ENCODE measurements around the gene CHPF. TPM values are rescaled to one million over a fixed set of nuclear protein-coding genes. Genes with fewer than 3 reads are reported as not detected.

Gene CHPF
- polyA plus RNA-seq, 3 donors, result 17.6 to 40.6 (median 33.8) TPM

DNA sequence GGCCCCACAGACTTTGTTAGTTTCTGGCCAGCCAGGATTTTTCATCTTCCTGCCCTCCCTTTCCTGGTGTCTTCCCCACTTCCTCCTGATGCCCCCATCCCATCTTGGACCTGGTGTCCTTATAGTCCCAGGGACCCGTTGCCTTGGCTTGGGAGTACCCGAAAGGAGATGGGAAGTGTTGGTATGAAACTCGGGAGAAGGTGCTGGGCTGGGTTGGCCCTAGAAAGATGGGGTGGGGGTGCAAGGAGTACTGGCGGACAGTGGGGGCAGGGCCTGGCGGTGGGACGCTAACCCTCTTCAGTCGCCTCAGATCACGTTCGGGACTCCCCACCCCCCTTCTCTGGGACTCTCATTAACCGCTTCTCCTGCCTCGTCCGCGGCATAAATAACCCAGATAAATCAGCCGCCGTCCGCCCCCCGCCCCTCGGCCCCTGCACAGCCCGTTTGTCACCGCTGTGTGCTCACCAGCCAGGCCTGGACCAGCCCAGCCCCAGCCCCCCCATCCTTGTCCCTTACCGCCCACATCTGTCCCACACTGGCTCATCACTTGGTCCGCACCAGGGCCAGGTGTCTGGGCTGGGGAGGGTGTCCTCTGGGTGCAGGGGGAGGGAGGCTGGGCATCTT, 33.0 kb downstream of the CHPF start:
- DNase-seq (ENCODE audit: extremely low read depth in 1 of 11, low read depth in 9 of 11, low spot score in 4 of 11), result no peak

DNA sequence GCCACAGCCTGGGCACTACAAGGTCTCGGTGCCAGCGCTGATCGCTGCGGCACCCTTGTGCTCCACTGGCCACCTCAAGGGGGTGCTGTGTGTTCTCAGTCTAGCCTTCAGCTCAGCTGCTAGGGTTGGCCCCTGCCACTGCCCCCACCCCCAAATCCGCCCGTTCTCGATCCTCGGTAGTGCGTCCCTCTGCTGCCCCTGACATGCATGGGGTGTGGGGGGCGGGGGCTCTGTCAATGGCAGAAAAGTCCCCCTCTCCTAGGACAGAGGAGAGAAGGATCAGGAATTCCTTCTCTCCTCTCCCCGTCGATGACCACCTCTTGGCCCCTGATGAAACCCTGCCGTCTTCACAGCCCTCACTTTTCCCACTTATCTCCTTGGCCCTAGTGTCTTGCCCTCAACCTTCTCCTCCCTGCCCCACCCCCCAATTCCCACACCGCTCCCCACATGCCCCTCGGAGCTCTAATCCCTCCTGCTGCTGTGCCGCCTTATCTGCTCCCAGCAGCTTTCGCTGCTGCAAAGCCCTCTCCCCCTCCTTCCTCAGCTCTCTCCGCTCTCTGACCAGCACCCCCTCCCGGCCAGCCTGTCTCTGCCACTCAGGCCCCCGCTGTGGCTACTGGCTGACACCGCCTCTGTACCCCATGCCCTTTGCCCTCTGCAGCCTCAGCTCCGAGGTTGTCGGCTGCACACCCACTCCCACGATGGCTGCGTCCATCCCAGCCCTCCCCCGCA, 33.7 kb downstream of the CHPF start:
- no peak for DNase-seq (ENCODE audit: extremely low read depth in 1 of 11, low read depth in 9 of 11, low spot score in 4 of 11)

DNA sequence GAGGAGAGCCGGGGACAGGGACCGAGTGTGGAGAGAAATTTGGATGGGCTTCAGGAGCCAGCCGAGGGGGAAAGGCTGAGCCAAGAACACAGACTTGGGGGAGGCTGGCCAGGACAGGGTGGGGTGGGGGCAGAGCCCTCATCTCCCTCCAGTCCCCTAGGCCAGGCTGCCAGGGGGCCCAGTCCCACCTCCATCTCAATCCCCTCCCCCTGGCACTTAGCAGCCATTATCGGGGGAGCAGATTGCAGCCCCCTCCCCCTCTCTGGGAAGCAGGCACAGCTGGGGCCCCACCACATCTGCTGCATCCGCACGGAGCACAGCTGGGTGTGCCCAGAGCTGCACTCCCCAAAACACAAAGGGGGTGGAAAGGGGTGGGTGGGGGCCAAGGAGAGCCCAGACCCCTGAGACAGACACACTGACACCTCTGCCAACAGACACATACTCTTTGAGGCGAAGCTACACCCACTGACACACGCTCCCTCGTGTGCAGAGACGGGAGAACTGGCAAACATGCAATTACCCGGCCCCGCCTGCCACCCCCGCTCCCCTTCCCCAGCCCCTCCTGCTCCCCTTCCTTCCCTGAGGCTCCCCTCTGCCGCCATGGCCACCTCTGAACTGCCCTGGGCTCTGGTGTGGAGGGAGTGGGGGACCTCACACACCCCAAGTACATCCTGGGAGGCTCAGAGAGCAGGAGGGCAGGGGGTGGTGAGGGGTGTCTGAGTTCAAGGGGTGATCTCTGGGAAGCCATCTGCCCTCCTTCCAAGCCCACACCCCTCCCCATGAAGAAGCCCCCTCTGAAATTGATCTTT, 34.4 kb downstream of the CHPF start:
- no peak for DNase-seq (ENCODE audit: extremely low read depth in 1 of 11, low read depth in 9 of 11, low spot score in 4 of 11)

DNA sequence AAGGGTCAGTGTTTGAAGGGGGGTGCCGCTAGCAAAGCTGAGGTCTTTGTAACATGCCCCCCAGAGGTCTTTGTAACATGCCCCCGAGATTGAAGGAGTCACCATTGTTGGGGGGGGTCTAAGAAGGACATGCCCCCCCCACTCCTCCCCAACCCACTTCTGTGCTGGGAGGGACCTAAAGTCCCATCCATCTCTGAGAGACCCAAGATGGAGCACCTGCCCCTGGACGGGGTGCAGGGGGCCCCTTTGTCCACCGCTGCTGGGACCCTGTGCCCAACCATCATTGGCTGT, 35.2 kb downstream of the CHPF start:
- DNase-seq (ENCODE audit: extremely low read depth in 1 of 11, low read depth in 9 of 11, low spot score in 4 of 11), result no peak

DNA sequence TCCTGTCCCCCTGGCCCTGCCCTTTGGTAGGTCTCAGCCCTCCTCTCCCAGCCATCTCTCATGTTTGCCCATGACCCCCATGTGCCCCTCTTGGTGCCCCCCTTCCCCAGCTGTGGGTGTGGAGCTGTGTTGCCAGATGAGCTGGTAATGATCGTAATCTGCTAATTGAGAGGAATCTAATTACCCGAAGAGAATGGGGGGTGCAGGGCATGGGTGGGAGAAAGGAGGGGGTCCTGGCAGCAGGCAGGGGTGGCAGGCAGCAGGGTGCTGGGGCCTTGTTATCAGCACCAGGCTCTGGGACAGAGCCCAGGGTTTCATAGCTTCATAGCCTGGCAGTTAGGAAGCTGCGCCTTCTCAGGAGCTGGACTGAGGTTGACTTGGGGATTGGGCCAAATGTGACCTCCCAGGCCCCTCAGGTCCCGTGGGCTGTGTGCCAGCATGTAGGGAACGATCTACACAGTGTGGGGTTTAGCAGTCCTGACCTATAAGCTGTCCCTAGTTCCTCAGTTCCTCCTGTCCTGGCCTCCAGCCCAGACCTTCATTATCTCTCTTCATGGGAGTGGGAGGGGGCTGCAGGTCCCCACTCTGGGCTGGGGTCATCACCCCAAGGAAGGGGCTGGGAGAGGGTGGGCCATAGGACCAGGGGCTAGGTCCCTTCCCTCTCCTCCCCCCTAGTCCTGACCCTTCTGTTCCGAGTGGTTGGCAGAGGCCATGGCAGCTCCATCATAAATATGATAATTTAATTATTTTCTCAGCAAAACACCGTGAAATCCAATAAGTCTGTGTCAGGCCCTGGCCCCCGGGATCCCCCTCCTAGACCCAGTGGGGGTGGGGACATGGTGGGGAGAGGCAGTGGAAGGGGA, 35.8 kb downstream of the CHPF start:
- no peak for DNase-seq (ENCODE audit: extremely low read depth in 1 of 11, low read depth in 9 of 11, low spot score in 4 of 11)

DNA sequence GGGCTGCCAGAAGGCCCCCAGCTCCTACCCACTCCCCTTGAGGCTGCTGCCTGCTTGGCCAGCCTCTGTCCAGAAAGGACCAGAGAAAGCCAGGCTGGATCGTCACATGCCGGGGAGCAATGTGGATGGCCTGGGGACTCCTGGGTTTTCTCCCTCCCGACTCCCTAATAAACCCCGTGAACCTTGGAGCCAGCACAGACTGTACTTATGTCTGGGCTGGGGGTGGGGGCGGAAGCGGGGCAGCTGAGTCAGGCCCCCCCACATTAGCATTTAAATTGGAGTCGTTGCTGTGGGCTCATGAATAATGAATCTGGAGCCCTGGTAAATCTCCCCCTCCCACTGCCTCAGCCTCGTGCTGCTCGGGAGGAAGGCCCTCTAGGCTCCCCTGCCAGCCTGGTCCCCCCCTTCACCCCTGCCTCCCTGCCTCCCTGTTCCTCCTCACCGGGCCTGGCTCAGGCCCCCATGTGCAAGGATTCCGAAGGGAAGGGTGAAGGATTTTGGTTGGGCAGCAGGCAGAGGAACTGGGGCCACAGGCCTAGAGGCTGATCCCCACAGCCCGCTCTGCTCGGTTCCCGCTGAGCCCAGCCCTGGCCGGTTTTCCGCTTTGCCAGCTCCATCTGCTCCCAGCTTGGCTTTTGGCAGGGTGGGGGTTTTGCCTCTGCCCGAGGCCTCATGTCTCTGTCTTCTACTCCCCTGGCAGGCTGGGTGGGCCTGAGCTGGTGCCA, 36.6 kb downstream of the CHPF start:
- DNase-seq (ENCODE audit: extremely low read depth in 1 of 11, low read depth in 9 of 11, low spot score in 4 of 11), result no peak

DNA sequence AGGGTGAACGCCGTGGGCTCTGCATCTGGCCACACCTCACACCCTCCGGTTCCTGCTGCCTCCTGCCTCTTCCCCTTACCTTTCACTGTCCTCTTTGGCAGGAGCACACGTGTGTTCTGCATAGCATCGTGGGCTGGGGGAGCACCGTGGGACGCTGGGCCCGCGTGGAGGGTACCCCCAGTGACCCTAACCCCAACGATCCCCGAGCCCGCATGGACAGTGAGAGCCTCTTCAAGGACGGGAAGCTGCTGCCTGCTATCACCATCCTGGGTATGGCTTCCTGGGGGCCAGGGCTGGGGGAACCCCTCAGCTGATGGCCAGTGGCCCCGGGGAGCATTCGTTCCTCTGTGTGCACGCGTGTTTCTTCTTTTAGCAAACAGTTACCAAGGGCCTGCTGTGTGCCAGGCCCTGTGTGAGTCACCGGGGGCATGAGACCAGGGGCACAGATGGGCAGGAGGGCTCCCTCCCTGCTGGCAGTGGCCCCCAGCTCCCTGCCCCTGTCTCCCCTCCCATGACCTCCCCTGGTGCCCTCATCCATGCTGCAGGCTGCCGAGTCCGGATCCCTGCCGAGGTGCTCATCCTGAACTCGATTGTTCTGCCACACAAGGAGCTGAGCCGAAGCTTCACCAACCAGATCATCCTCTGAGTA, 37.3 kb downstream of the CHPF start:
- DNase-seq (ENCODE audit: extremely low read depth in 1 of 11, low read depth in 9 of 11, low spot score in 4 of 11), result no peak

DNA sequence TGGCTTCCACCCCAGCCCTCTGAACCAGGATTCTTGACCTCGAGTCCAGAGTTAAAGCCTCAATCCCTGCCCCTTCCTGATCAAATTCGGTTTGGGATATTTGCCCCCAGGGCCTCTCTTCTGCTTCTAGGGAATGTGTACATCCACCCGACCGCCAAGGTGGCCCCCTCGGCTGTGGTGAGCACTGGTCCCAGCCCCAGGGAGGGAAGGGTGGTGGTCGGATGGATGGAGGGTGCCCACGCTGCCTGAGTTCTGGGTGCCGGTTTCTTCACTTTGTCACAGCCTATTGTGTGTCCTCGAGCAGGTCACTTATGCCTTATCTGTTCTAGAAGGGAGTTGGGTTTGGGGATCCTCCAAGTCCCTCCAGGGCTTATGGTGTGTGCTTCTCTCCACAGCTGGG, 38.0 kb downstream of the CHPF start:
- DNase-seq (ENCODE audit: extremely low read depth in 1 of 11, low read depth in 9 of 11, low spot score in 4 of 11), result no peak

DNA sequence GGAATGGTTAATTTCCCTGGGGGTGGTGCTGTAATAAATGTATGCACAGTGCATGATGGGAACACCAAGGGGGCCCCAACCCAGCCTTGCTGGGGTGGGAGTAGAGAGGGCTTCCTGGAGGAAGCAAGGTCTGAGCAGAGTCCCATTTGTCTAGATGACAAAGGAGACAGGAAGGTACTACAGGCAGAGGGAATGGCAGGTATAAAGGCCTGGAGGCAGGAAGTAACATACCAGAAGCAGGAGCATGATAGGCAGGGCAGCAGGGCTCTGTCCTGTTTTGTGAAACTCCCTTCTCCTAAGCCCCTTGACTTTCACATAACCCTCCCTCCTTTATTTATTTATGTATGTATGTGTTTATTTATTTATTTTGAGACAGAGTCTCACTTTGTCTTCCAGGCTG, 41.0 kb downstream of the CHPF start:
- DNase-seq (ENCODE audit: extremely low read depth in 1 of 11, low read depth in 9 of 11, low spot score in 4 of 11), result no peak

DNA sequence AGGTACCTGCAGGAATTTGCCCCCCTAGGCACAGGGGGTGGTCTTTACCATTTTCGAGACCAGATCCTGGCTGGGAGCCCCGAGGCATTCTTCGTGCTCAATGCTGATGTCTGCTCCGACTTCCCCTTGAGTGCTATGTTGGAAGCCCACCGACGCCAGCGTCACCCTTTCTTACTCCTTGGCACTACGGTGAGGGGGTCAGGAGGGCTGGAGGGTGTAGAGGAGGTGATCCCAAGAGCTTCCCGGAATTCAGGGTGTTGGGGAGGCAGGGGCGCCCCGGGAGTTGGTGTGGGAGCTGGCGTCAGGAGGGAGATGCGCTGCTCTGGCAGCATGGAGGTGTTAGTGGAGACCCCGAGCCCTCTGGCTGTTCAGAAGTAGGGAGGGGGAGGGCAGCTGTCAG, 41.8 kb downstream of the CHPF start:
- no peak for DNase-seq (ENCODE audit: extremely low read depth in 1 of 11, low read depth in 9 of 11, low spot score in 4 of 11)

DNA sequence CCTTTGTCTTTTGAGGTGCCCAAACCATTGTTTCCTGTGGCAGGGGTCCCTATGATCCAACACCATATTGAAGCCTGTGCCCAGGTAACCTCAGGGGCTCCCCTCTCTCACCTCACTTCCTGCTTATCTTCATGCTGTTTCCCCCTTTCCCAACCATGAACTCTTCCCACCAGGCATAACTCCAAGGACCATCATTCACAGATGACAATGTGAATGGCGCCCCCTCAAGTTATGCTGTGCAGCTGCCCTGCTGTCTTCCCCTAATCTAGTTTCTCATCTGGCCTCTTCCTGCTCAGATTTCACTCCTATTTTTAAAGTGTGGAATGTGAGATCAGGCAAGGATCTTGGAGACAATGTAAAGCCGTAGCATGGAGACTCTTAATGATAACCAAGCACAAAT, 43.5 kb downstream of the CHPF start:
- DNase-seq (ENCODE audit: extremely low read depth in 1 of 11, low read depth in 9 of 11, low spot score in 4 of 11), result no peak

DNA sequence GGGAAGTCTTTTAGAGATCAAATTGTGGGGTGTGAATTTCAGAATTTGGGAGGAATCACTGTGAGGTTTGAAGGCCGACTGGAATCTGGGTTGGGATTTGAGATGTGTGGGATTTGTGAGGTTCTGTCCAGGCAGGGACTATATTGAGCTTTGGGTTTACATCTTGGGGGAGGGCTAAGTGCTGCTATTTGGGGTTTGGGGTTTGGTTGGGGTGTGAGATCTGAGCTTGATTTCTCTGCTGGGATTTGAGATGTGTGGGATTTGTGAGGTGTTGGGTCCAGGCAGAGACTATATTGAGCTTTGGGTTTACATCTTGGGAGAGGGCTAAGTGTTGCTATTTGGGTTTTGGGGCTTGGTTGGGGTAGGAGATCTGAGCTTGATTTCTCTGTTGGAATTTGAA, 44.1 kb downstream of the CHPF start:
- DNase-seq (ENCODE audit: extremely low read depth in 1 of 11, low read depth in 9 of 11, low spot score in 4 of 11), result no peak

DNA sequence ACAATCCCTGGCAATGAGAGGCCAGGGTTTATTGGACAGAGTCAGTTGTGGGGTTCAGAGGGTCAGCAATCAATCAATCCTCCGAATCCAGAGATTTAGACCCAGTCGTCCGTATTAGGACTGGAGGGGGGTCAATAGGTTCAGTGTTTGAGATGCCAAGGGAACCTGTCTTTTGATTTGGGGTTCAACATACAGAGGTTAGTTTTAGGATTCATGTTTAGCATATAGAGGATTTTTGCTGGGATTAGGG, 44.6 kb downstream of the CHPF start:
- no peak for DNase-seq (ENCODE audit: extremely low read depth in 1 of 11, low read depth in 9 of 11, low spot score in 4 of 11)

DNA sequence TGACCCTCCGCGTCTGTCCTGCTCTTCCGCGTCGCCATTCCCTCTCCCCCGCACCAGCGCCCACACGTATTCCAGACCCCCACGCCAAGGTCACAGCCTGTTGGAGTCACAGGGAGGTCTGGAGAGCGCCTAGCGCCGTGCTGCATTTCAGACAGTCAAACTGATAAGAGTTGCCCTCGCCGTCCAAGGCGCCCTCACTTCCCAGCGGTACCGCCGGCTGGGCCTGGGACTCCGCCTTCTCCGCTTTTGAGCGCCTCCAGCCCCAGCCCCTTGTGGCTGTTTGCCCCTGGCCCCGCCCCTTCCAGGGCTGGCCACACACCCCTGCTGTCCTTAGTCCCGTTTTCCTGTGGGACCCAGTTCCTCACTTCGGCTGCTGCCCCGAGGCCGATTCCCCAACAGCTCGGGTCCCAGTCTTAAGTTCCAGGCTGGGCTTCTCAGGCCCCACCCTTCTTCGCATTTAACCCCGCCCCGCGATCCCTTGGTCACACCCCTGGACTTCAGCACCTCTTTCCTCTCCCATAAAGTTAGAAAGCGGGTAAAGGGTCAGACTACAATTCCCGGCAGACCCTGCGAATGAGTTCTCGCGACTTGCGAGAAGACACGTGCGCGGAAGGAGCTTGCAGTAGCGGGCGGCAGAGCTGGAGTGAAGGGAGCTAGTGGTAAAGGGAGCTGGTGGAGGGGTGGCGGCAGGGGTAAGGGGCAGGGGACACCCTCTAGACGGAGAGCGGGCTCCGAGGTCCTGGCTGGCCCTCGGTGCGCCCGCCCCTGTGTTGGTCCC, 45.1 kb downstream of the CHPF start, which contains the start of gene GMPPA:
GMPPA (plus strand) TSS at position 612 of the 778 bp plus-strand sequence. CDS start 1,085 bp downstream, outside the sequence.
- peak; percentile 93 to 98 (median 96) for DNase-seq (ENCODE audit: extremely low read depth in 1 of 11, low read depth in 9 of 11, low spot score in 4 of 11)

DNA sequence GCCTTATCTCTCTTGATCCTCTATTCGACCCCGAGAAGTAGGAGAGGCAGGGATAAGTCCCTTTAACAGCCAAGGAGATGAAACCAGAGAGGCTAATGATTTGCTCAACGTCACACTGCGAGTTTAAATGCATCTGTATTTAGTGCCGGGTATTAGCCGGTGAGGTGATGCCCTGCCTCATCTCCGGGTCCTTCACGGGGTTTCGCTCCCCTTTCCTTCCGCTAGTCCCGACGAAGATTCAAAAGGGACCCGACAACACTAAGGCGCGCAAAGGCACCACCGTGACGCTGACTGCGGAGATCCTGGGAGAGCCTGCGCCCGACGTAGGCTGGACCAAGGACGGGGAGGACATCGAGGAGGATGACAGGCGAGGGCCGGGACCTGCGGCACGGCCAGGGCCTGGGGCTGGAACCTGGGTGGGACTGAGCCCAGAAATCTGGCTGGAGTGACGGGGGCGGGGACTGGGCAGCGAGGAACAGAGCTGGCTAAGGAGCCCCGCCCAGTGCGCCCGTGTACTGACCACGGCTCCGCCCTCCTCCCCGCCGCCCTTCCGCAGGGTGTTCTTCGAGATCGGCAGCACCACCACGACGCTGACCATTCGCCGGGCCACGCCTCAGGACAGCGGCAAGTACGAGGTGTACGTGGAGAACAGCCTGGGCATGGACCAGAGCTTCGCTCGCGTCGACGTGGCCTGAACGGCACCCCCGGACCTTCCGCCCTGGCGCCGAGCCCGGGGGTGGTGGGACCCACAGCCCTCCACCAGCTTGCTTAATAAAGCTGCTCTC, 45.9 kb downstream of the CHPF start:
- no peak for DNase-seq (ENCODE audit: extremely low read depth in 1 of 11, low read depth in 9 of 11, low spot score in 4 of 11)

DNA sequence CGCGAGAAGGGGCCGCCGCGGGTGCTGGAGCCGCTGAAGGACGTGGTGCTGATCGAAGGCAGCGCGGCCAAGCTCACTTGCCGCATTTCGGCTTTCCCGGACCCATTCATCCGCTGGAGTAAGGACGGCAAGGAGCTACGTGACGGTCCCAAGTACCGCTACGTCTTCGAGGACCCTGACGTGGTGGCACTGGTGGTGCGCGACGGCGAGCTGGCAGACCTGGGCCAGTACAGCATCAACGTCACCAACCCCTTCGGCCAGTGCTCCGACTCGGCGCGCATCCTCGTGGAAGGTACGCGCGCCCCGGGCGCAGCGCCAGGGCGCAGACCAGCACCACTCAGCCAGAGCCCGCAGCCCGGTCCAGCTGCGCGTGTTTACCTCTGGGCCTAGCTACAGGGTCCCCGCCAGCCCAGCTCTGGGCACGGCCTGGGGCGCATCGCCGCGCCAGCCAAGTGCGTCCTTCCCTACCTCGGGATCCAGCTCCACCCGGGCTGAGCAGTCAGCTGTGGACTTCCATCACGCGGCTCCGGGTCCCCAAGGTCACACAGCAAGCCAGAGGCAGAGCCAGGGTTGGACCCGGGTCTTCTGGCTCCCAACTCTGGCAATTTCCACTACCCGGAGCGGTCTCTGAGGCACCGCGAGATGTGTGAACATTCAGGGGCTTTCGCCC, 46.6 kb downstream of the CHPF start:
- no peak for DNase-seq (ENCODE audit: extremely low read depth in 1 of 11, low read depth in 9 of 11, low spot score in 4 of 11)
